HG02885 (cell line): Measurements from ENCODE around the gene JOSD1.
A peak's percentile ranks its signal among the peaks of the same experiment; 100 is the strongest.
"Not testable (repeated sequence)": the region's sequence is repeated elsewhere in the genome, so short reads cannot be mapped to it uniquely, and the experiment has no call there.

ENCODE experiments used
- ATAC-seq: cut with Tn5 transposase; IDR thresholded peaks from one replicate; pipeline ENCODE4 v1.9.1; 2021; ENCODE audit warnings: mild to moderate bottlenecking; ENCODE audit not compliant: unreplicated experiment, poor library complexity

JOSD1 gene

DNA sequence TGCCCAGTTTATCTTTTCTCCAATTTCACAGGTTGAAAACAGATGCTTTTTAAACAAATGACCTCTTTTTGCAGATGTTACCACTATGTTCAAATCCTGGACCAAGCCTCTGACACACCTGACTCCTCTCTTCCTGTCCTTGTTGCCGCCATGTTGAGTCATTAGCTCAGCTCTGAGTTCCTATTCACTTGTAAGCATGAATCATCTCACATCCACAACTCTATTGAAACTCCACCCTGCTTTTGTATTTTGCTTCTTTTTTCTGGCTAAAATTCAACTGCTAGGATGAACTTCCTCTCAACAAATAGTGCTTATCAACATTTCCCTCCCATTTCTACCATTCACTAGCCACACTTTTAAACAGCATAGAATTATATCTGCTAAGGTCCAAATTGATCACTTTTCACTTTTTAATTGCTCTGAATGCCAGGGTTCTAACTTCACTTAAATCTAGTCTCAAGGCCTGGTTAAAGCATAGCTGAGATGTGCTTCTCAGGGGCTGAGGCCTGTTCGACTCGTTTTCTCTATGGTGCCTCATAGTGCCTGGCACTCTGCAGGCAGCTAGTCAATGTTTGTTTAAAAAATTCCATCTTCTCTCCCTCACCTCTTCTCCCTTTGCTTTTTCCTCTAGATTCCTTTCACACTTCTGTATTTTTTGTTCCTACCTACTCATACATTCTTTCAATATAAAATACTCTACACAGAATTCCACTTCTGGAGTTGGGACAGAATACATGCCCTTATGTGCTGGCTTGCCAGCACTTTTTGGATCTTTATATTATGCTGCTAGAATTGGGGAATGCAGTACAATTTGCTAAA, 3.9 kb downstream of the JOSD1 start:
- no peak for ATAC-seq

DNA sequence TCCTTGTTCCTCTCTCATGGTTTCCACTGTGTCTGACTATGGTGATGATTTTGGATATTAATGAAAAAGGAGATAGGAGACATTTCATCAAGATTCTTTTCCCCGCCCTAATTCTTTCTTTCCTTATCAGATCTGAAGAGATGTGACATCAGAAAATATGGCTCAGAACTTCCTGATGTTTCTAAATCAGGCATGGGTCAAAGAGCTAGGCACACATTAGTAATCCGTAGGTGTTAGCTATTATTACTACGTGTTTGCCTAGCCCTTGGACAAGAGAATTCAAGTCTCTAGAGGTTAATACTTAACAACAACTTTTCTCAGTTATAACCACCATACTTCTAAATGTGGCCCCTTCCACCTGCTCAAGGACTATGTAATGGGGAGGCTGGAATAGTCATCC, 5.8 kb downstream of the JOSD1 start:
- no peak for ATAC-seq

DNA sequence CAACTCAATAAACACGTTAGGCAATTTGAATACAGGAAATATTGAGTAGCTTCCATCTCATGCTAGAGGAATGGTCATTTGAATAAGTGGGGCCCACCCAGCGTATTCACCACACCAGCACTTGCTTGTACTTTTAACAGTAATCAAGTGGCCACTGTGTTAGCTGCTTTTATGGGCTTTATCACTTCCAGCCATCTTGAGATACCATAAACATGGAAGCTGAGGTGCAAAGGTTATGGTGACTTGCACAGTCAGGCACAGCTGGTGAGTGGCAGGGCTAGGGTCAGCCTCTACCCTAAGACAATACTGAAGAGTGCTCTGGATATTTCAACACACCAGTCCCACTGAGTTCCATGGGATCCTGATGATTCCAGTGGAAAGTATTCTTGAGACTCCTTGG, 6.7 kb downstream of the JOSD1 start:
- no peak for ATAC-seq

DNA sequence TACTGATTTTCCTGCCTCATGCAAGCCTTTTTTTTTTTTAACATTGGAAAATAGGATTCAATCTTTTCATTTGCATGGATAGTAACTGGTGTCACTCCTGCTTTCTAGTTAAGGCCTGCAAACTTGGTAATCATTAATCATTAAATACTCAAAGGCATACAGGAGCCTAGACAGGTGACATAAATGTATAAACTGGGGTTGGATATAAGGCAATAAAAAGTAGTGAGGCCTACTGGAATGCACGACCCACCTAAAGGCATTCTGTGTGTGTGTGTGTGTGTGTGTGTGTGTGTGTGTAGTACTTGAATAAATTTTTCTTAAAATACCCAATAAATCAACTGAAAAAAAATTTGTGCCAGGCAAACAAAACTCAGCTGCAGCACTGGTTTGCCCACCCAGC, 11.1 kb downstream of the JOSD1 start:
- ATAC-seq = no peak

DNA sequence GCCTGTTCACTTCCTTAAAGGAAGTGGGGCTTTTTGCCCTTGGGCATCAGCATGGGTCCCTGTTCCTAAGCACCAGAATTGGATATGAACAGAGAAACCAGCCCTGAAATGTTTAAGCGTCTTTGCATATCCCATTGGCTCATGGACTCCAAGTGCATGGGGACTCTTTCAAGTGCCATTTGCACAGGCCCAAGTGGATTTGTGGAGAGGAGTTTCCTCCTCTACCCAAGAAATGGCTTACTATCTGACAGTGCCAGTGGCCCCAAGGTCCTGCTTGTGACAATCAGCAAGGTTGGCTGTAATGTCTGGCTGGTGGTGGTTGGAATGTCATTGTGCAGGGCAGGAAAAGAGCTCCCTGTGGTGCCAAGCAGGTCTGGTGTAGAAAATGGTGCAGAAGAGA, 15.0 kb downstream of the JOSD1 start:
- no peak for ATAC-seq

- ATAC-seq = no peak
These were observed 15.8 kb downstream of the JOSD1 start for GRCh38 chr22:38684895-38685294.

DNA sequence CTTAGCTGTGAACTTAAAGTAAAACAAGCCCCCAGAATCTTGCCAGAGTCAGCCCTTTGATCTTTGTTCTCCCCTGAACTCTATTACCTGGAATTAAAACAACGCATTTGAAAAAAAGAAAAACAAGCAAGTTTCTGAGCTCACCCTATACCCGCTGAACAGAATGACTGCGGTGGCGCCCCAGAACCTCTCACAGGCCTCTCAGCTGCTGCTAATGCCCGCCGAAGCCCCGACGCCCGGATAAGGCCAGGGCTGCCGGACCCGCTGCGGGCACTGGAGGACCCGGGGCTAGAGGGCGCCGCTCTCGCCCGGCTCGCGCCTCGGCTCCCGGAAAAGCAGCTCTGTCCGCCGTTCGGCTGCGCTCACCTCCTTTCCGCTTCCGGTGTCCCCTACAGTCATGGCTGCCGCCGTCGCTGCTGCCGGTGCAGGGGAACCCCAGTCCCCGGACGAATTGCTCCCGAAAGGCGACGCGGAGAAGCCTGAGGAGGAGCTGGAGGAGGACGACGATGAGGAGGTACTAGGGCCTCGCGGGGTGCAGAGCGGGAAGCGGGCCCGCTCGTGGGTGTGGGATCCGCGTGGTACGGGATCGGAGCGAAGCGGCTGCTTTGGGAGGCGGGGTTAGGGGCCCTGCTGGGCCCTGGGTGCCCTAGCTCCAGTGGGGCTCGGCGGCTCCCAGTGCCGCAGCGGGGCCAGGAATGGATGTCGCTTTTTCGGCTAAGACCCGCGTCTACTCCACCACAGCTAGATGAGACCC, 19.0 kb downstream of the JOSD1 start, which contains the start of gene TOMM22:
TOMM22 (plus strand) TSS at position 376 of the 754 bp plus-strand sequence; CDS start at position 398, 22 bp downstream.
- ATAC-seq = peak; percentile 95

DNA sequence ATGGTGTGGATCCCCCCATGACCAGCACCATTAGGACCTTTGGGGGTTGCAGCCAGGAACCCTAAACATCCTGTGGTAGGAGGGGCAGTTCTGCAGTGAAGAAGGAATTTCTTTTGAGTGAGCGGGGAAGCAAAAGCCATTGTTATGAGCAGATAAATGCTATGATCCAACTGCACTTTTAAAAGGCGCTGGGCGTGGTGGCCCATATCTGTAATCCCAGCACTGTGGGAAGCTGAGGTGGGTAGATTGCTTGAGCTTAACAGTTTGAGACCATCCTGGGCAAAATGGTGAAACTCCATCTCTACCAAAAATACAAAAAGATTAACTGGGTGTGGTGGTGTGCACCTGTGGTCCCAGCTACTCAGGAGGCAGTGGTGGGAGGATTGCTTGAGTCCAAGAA, 24.9 kb downstream of the JOSD1 start:
- no peak for ATAC-seq

DNA sequence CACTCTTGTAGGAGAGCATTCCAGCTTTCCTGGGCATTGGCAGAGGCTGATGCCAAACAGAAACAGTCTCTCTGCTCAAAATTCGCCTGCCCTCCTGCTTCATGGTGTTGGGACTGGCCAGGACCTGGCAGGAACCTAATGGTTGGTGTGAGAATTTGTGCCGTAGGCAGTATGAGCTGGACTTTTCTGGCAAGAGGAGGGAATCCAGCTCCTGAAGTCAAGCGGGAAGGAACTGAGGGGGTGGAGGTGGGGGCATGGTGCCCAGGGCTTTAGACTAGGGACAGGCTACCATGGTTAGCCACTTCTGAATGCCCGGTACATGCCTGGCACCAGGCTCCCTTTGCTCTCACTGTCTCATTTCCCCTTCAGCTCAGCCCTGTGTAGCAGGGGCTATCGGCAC, 25.9 kb downstream of the JOSD1 start:
- ATAC-seq = no peak

DNA sequence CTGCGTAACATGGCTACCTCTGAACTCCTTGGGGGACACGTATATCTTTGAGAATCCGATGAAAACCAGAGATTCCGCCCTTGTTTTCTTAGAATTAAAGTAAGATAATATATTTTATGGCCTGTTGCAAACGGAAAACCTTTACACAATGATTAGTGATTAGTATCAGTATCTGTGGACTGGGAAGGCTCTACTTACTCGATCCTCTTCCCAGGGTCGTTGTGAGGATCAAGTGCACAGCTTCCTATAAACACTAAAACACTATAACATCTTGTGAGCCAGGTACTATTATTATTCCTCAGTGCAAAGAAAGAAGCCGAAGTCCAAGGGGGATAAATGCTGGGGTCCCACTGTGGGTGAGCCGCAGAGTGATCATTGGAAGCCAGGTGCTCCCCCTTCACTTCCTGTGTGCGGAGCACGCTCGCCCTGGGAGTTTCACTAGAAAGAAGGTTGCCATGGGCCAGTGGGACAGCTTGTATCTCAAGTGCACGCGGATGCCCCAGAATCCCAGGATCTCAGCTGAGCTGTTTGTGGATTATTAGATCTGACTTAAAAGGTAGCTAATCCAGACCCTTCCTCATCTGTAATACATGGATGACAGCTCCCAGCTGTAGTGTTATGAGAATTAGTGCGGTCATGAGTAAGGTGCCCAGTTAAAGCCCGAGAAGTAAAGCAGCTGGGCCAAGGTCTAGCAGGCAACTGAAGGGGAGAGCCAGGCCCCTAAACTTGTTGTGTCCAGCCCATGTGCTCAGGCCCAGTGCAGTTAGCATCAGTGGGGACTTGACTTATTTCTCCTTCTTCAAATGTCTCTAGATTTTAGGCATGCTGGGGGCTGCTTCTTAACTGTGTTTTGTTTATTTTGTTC, 43.5 kb downstream of the JOSD1 start:
- ATAC-seq = no peak

GRCh38 chr22:38656256-38657044, 44.3 kb downstream of the JOSD1 start, which contains the start of the genes CBY1 and FAM227A:
Gene CBY1 (plus strand): TSS chr22:38656638. CDS start chr22:38668055, 11,417 bp downstream.
Gene FAM227A (minus strand): TSS chr22:38656392. CDS start chr22:38650168, 6,224 bp downstream.
- peak; percentile 81 for ATAC-seq

- no peak for ATAC-seq
These were observed 45.1 kb downstream of the JOSD1 start for GRCh38 chr22:38655519-38656255.

DNA sequence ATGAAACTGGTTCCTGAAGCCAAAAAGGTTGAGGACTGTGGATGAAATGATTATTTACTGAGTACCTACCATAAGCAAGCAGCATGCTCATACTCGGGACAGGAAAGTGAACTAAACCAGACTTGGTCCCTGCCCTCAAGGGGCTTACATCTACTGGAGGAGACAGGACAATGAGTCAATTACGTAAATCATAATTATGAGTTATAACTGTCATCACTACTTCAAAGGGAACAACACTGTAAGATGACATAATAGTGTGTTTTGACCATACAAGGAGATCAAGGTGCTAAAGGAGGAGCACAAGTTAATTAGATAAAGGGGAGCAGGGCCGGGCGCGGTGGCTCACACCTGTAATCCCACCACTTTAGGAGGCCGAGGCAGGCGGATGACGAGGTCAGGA, 47.0 kb downstream of the JOSD1 start:
- no peak for ATAC-seq

DNA sequence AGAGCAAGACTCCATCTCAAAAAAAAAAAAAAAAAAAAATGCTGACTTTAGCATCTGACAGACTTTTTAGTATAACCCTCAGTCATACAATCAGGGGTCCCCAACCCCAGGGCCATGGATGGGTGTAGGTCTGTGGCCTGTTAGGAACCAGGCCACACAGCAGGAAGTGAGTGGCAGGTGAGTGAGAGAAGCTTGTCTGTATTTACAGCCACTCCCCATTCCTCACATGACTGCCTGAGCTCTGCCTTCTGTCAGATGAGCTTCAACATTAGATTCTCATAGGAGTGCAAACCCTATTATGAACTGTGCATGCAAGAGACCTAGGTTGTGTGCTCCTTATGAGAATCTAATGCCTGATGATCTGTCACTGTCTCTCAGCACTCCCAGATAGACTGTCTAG, 47.9 kb downstream of the JOSD1 start:
- no peak for ATAC-seq

DNA sequence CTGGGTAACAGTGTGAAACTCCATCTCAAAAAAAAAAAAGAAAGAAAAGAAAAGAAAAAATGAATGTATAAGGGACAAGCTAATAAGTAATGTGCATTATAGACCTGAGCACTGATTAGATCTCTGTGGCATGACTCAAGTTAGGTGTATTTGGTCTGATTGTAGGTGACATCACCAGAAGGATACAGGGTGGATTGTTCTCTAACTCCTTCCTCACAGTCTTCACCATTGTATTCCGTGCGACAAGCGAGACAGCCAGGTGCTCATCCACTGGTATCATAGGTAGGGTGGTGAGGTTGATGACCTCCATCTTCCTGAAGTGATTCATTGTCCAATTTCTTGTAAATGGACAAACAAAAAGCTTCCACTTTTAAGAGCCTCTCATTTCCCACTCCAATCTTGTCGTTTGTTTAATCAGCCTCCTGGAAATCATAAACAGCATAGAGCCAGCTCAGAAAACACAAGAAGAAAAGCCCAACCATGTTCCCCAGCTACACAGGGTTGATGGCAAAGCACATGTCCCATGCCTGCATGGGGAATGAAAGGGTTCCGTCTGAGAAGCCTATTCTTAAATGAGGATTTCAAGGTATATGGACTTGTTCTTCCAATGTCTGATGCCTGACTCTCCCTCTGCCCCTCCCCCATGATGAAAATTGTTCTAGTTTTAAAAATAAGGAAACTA, 50.8 kb downstream of the JOSD1 start:
- ATAC-seq = no peak

DNA sequence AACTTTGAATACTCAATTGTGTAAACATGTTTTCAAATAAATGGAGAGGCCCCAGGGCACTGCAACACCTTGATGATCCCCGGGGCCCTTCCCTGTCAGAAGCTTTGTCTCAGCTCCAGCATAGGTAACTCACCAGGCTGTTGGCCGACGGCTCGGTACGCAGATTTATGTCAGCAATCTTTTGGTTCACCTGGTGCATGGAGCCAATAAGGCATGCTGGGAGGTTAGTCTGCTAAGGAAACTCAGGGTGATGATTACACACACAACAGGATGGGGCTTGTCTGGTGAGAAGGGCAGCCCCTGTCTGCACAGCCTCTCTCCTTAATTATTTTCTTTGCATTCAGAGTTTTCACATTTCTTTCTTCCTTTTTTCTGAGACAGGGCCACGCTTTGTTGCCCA, 55.3 kb downstream of the JOSD1 start:
- no peak for ATAC-seq

- not testable (repeated sequence) for ATAC-seq
These were observed 56.5 kb downstream of the JOSD1 start for GRCh38 chr22:38644245-38644644.

- no peak for ATAC-seq
These were observed 59.2 kb downstream of the JOSD1 start for GRCh38 chr22:38641476-38642040.
